DMS114 treated with DMSO at 0.1 percent for 48 hours (cell line): ENCODE data around the gene PDE4A.
"Not testable (repeated sequence)": the region's sequence is repeated elsewhere in the genome, so short reads cannot be mapped to it uniquely, and the experiment has no call there.

Experiments used
- DNase-seq: peaks from one replicate; lab custom pipeline; 2025; ENCODE audit not compliant: unreplicated experiment; lab: John Stamatoyannopoulos, UW

PDE4A gene

DNA sequence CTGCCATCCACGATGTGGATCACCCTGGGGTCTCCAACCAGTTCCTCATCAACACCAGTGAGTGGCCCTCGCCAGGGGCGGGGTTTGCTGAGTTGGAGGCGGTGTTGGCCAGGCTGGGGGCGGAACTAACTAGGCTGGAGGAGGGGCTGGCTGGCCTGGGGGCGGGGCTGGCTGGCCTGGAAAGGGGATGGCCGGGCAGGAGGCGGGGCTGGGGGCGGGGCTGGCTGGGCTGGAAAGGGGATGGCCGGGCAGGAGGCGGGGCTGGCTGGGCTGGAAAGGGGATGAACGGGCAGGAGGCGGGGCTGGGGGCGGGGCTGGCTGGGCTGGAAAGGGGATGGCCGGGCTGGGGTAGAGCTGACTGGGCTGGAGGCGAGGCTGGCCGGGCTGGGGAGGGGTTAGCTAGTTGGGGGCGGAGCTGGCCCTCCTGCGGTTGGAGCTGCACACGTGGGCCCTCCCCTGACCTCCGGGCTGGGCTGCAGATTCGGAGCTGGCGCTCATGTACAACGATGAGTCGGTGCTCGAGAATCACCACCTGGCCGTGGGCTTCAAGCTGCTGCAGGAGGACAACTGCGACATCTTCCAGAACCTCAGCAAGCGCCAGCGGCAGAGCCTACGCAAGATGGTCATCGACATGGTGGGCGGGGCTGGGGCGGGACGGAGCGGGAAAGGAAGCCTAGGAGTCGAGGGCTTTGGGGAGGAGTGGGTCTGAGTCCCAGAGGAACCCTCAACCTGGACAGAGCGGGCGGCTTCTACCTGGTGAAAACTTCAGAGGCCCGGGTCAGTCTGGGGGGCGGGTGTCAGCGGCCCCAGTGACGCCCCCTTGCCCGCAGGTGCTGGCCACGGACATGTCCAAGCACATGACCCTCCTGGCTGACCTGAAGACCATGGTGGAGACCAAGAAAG lies 41.0 kb downstream of the PDE4A start:
- no peak for DNase-seq

DNA sequence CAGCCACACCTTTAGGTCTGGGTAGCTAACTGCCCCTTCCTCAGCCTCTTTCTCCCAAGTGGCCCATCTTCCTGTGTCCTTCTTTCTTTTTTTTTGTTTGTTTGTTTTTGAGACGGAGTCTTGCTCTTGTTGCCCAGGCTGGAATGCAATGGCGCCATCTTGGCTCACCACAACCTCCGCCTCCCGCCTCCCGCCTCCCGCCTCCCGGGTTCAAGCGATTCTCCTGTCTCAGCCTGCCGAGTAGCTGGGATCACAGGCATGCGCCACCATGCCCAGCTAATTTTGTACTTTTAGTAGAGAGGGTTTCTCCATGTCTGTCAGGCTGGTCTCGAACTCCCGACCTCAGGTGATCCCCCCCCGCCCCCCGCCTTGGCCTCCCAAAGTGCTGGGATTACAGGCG lies 41.7 kb downstream of the PDE4A start:
- not testable (repeated sequence) for DNase-seq

DNA sequence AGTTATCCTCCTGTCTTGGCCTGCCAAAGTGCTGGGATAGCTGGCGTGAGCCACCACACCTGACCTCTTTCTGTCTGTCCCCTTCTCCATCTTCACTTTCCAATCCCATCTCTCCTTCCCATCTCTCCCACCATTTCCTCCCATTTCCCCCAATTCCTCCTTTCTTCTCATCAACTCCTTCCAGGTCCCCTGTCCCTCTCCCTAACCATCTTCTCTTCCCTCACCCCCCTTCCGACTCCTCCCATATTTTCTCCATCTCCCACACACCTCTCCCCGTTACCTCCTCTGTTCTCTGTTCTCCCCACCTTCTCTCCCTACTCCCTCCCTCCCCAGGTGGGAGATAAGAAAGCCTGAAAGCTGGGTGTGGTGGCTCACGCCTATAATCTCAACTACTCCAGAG lies 42.2 kb downstream of the PDE4A start:
- DNase-seq = no peak

DNA sequence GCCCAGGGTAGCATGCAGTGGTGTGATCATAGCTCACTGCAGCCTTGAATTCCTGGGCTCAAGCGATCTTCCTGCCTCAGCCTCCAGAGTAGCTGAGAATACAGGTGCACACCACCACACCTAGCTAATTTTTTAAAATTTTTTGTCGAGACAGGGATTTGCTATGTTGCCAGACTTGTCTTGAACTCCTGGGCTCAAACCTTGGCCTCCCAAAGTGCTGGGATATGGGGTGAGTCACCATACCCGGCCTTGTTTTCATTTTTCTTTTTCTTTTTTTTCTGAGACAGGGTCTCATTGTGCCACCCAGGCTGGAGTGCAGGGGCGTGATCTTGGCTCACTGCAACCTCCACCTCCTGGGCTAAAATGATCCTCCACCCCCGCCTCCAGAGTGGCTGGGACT lies 44.1 kb downstream of the PDE4A start:
- no peak for DNase-seq

DNA sequence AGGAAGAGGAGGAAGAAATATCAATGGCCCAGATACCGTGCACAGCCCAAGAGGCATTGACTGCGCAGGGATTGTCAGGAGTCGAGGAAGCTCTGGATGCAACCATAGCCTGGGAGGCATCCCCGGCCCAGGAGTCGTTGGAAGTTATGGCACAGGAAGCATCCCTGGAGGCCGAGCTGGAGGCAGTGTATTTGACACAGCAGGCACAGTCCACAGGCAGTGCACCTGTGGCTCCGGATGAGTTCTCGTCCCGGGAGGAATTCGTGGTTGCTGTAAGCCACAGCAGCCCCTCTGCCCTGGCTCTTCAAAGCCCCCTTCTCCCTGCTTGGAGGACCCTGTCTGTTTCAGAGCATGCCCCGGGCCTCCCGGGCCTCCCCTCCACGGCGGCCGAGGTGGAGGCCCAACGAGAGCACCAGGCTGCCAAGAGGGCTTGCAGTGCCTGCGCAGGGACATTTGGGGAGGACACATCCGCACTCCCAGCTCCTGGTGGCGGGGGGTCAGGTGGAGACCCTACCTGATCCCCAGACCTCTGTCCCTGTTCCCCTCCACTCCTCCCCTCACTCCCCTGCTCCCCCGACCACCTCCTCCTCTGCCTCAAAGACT lies 46.9 kb downstream of the PDE4A start:
- DNase-seq = no peak

DNA sequence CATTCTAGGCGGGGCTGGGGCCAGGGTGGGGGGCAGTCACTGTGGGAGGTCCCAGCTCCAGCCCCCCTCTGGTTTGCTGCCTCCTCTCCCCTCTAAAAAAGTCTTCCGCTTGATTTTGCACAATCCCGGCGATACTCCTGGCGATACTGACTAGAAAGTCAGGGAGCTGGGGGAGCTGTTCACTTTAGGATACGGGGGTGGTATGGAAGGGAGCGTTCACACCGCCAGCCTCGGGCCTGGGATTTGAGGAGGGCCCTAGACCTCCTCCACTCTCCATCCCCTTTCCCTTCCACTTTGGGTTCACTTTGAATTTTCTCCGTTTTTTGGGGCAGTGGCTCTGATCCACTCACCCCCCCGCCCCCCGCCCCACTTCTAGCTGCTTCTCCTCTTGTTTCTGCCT lies 47.8 kb downstream of the PDE4A start:
- no peak for DNase-seq

DNA sequence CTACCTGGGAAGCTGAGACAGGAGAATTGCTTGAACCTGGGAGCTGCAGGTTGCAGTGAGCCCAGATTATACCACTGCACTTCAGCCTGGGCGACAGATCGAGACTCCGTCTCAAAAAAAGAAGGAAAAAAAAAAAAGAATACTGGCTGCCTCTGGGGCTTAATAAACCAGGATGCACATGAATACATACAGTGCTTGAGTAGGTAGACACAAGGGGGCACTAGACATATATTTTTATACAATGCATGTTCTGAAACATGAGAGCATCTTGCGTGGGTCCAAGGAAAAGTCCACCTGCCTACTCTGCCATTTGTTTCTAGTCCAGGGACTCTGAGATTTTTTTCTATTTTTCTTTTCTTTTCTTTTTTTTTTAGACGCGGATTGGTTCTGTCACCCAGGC lies 51.6 kb downstream of the PDE4A start:
- peak; percentile 13 for DNase-seq

DNA sequence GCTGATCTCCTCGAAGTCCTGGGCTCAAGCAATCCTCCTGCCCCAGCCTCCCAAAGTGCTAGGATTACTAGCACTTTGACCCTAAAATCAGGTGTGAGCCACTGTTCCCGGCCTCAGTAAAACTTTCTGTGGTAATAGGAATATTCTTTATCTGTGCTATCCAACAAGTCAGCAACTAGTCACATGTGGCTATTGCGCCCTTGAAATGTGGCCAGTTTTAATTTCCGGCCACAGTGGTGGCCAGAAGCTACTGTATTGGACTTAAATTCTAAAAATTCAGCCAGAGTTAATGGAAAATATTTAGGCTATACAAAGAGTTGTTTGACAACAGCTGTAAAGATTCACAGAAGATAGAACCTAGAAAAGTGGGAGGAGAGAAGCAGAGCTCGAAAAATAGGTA lies 52.9 kb downstream of the PDE4A start:
- no peak for DNase-seq

DNA sequence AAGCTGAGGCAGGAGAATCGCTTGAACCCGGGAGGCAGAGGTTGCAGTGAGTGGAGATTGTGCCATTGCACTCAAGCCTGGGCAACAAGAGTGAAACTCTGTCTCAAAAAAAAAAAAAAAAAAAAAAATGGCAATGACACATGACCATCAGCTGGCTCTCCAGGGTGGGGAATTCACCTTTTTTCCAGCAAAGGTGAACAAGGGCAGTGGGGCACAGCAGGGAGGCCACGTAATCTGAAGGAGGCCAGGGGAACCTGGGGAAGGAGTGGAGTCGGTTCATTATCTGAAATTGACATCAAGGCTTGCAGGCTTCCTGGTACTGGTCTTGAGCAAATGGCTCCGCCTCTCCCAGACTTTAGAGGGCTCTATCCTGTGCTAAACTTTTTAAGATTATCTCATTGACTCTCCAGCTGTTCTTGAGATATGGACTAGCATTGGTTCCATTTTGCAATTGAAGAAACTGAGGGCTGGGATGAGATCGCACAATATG lies 54.7 kb downstream of the PDE4A start:
- no peak for DNase-seq

DNA sequence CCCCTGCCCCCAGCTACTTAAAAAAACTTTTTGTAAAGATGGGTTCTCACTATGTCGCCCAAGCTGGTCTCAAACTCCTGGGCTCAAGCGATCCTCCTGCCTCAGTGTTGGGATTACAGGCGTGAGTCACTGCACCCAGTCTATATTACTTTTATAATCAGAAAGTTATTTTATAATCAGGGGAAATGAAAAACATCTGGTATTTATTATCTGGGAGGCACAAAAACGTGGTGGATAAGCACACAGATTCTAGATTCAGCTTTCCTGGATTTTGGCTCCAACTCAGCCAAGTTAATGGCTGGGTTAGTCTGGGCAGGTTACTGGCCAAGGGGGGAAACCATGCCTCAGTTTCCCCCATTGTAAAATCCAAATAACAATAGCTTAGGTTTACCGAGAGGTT lies 58.1 kb downstream of the PDE4A start:
- no peak for DNase-seq

DNA sequence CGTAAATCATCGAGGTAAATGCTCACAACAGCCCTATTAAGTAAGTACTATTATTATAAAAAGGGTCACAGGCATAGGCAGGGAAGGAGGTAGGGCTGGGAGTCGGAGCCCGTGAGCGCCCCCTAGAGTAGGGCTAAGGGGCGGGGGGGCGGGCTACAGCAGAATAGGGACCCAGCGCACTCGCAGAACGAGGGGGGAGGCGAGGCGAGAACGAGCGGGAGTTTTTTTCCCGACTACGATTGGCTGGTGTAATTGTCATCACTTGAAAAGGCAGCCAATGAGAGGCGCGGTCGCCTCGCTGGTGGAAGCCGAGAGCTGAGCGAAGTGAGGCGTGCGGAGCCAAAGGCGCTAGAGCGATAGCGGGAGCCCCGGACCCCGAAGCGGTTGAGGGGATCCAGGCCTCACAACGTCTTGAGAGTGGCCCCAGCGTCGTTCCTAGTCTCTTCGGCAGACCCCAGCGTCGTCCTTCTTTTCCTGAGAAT lies 58.6 kb downstream of the PDE4A start:
- peak; percentile 76 for DNase-seq

DNA sequence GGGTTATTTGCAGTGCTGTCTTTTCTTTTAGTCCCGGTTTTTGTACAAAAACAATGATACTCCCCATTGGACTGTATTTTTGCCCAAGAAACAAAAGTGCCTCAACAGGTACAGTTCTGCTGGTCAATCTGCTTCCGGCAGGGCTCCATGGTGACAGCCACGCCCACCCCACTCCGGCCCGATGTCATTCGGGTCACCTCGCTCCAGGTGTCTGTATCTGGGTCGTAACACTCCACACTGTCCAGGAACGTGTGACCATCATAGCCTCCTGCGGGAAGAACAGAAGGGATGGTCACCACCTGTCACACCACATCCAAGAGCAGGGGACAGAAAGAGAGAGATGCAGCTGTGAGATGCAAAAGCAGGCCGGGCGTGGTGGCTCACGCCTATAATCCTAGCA lies 66.2 kb downstream of the PDE4A start:
- no peak for DNase-seq

DNA sequence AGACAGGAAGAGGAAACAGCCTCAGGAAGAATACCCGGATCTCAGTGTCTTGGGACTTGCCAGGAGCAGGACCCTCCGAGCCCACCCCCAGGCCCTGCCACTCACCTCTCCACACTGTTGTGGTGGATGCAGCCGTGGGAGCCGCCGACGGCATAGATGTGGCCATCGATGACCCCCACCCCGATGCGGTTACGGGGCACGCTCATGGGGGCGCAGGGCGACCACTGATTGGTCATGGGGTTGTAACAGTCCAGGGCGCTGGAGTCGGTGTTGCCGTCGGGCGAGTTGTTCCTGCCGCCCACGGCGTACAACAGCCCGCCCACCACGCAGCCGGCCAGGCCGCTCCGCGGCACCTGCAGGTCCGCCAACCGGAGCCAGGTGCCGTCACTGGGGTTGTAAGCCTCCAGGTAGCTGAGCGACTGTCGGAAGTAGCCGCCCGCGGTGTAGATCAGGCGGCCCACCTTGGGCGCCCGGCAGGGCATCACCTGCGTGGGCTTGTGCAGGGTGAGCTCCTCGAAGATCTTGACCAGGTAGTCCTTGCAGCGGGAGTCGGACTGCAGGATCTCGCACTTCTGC lies 71.2 kb downstream of the PDE4A start:
- no peak for DNase-seq

DNA sequence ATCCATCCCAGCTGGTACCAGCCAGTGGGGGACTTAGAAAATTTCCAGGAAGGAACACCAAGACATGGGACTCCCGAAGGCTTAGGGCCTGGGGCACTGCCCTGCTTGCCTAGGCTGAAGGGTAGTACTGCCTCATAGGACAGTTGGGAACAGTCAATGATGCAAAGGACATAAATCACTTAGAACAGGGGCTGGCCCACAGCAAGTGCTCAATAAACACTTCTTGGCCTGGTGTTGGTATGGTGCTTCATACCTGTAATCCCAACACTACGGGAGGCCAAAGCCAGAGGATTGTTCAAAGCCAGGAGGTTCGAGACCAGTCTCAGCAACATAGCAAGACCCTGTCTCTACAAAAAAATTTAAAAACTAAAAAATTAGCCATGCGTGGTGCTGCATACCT lies 77.0 kb downstream of the PDE4A start:
- no peak for DNase-seq

DNA sequence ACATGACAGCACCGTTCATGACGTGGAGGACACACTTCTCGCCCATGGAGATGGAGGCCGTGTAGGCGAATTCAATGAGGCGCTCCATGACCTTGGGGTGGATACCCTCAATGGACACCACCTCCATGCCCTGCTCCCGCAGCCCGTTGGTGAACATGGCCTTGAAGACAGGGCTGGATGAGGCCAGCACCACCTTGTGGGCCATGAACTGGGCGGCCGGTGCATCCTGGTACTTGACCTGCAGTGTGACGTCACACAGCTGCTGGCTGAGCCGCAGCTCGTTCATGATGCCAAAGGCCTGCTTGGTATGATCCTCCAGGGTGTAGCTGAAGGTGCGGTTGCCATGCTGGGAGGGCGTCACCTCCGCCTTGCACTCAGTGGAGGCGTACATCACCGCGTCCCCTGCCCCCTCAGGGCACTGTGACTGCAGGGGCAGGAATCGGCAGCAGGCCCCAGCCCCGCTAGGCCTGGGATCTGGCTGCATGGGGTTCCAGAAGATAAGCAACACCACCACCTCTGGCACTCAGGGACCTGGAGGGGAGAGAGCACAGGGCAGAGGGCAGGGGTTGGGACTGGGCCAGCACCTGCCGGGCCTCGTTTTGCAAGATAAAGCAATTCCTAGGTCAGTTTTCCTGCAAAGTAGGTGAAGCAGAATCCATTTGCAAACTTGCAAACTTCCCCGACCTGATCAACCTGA lies 79.4 kb downstream of the PDE4A start:
- no peak for DNase-seq

DNA sequence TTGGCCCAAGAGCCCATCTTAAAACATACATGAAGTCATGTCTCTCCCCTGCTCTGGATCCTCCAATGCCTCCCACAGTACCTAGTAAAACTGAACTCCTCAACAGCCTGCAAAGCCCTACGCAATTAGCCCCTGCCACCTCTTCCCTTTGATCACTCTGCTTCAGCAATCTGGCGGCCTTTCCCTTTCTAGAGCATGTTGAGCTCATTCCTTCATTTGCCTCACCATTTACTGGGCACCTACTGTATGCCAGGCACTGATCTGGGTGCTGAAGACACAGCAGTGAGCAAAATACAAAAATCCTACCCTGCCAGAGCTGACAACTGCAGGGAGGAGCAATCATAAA lies 79.9 kb downstream of the PDE4A start:
- DNase-seq = no peak

DNA sequence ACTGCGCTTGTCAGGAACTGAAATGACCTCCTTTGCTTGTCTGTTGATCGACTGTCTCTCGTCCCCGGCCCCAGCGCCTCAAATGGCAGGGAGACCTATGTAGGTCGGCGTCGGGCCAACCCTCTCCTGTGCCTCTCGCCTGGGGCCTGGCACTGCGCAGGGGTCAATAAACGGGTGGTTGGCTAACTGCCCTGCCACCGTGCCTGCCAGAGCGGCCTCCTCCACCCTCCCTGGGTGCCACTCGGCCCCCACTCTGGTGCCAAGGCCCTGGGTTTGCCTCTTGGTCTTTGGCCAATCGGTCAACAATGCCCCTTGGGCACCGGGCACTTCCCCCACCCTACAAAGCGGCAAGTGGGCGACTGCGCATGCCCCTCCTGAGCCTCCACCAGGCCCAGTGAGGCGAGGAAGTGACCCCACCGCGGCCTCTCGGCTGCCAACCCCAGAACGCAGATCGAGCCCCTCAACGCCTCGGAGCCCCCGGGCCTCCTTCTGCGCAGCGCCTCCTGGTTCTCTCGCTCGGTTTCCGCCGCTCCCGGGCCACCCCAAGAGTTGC lies 81.7 kb downstream of the PDE4A start:
- no peak for DNase-seq

DNA sequence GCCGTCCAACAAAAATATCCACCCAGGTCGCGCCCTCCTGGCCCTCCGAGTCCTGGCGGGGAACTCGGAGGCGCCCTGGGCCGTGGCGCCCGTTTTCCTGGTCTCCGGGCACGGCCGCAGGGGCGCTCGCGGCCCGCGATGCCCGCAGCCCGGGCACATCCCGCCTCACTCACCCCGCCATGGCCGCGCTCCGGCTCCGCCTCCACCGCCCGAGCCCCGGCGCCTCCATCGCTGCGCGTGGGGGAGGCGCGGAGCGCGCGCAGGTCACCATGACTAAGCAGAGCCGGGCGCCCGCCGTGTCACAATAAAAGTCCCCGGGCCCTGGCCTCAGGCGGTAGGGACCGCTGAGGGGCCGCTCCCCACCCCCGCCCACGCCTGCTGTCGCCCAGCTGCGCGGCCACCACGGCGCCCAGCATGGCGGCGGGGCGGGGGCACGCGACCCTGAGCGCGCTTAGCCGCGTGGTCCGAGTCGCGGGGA lies 82.2 kb downstream of the PDE4A start:
- peak; percentile 20 for DNase-seq

DNA sequence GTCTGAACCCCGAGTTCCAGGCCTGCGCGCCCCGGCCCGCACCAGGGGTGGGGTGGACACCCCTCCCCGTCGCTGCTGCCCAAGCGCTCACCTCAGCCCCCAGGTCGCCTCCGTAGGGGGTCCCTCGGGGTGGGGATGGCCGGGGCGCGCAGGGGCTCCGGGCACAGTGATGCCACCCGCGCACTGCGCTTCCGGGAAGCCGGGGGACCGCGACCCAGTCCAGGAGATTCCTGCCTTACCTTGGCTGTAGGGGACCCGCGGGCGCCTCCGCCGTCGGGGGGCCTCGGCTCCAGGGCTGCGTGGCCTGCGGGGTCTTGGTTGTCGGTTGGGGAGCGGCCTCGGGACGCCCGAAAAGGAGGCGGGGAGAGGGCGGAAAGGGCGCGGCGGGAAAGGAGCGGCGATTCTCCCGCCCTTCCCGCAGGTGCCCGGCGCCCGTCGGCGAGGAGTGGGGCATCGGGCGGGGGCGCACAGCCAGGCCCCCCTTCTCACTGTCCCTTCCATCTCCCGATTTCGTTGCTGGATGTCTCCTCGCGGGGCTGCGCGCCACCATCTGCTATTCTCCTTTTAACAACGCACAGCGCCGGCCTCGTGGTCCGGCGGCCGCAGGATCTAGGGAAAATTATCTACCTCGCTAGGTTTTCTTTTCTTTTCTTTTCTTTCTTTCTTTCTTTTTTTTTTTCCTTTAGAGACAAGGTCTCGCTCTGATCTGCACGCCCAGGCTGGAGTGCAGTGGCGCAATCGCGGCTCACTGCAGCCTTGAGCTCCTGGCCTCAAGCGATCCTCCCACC lies 82.9 kb downstream of the PDE4A start, which contains the start of gene KEAP1:
Gene KEAP1 (minus strand): TSS at position 355 of the 788 bp plus-strand sequence. CDS start 3,323 bp downstream, outside the sequence.
- DNase-seq = no peak

DNA sequence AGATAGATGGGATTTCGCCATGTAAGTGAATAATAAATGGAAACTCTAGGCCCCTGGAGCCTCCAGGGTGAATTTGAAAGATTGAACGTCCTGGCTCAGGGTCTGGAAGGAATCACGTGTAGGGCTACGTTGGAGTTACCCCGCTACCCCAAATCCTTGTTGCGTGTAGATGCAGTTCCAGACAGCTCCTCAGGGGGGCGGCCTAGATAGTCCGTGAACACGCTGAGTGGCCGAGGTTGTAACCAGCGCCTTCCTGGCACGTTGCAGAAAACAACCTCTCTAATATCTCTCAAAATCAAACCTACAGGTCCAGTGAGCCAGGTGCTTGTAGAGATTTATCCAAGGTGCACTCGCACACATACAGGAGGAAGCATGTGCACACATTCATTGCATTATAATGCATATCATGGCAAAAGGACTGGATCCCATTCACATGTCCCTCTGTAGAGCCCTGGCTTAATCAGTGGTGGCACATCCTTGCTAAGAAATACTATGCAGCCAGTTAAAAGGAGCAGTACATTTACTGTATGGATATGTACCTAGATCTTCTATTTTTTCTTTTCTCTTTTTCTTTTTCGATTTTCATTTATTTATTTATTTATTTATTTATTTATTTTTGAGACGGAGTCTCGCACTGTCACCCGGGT lies 85.4 kb downstream of the PDE4A start:
- no peak for DNase-seq
